ENCODE measurements around the gene TOX2.
A peak's percentile ranks its signal among the peaks of the same experiment; 100 is the strongest.

GRCh38 chr20:44109951-44110361 lies 195.3 kb downstream of the TOX2 start:
- peak; percentile 34 for TF ChIP-seq CTCF (IDR thresholded peaks at IDR 0.05)
- no peak for TF ChIP-seq ZFX (IDR thresholded peaks at IDR 0.05; ENCODE audit: borderline replicate concordance)

Measured in 22Rv1 (cell line).